GM23248 (cell line): Measurements from ENCODE around the gene SLC7A9. TPM values are rescaled to one million over a fixed set of nuclear protein-coding genes. Genes with fewer than 3 reads are reported as not detected.

Experiments used
- DNase-seq: peaks from one replicate; pipeline ENCODE4 v3.0.0-alpha.2; 2015
- H2AFZ ChIP-seq: fragments of 200-600 bp; sonication (generic); 2 replicates; pipeline ENCODE4 v1.6.1; 2016; ENCODE audit warnings: antibody characterized with exemption
- H3F3A ChIP-seq: fragments of 200-600 bp; sonication (generic); 2 replicates; pipeline ENCODE4 v1.6.1; 2016; ENCODE audit warnings: mild to moderate bottlenecking, antibody characterized with exemption, mixed run types; ENCODE audit not compliant: insufficient read depth
- H3K27ac ChIP-seq: fragments of 200-600 bp; sonication (generic); 2 replicates; pipeline ENCODE4 v1.5.1; 2016; ENCODE audit warnings: mild to moderate bottlenecking
- H3K27me3 ChIP-seq: fragments of 200-600 bp; sonication (generic); replicated peaks from 2 replicates; pipeline ENCODE4 v1.6.1; 2016; ENCODE audit warnings: mild to moderate bottlenecking; ENCODE audit not compliant: insufficient read depth
- H3K36me3 ChIP-seq: fragments of 200-600 bp; sonication (generic); 2 replicates; pipeline ENCODE4 v1.6.1; 2016; ENCODE audit warnings: low read depth, mild to moderate bottlenecking
- H3K4me1 ChIP-seq: fragments of 200-600 bp; sonication (generic); 2 replicates; pipeline ENCODE4 v1.6.1; 2016; ENCODE audit warnings: mild to moderate bottlenecking; ENCODE audit not compliant: insufficient read depth
- H3K4me2 ChIP-seq: fragments of 200-600 bp; sonication (generic); one replicate; pipeline ENCODE4 v1.6.1; 2016; ENCODE audit warnings: mild to moderate bottlenecking; ENCODE audit not compliant: unreplicated experiment
- H3K4me3 ChIP-seq: fragments of 200-600 bp; sonication (generic); 2 replicates; pipeline ENCODE4 v1.5.1; 2016; ENCODE audit warnings: mild to moderate bottlenecking
- H3K79me2 ChIP-seq: fragments of 200-600 bp; sonication (generic); 2 replicates; pipeline ENCODE4 v1.6.1; 2016; ENCODE audit warnings: mild to moderate bottlenecking; ENCODE audit not compliant: insufficient read depth
- H3K9ac ChIP-seq: fragments of 200-600 bp; sonication (generic); 2 replicates; pipeline ENCODE4 v1.6.1; 2016; ENCODE audit warnings: mild to moderate bottlenecking
- H3K9me2 ChIP-seq: fragments of 200-600 bp; sonication (generic); 2 replicates; pipeline ENCODE4 v1.6.1; 2016; ENCODE audit warnings: mixed run types, mild to moderate bottlenecking, moderate library complexity; ENCODE audit not compliant: insufficient read depth
- H3K9me3 ChIP-seq: fragments of 200-600 bp; sonication (generic); one replicate; pipeline ENCODE4 v1.6.1; 2017; ENCODE audit warnings: low read depth
- H4K20me1 ChIP-seq: fragments of 200-600 bp; sonication (generic); 2 replicates; pipeline ENCODE4 v1.6.0; 2016; ENCODE audit not compliant: insufficient read depth
- EZH2 ChIP-seq: fragments of 200-600 bp; sonication (generic); IDR thresholded peaks from 2 replicates; pipeline ENCODE4 v1.6.1; 2018; ENCODE audit warnings: antibody characterized with exemption, mild to moderate bottlenecking; ENCODE audit not compliant: insufficient read depth, poor library complexity, severe bottlenecking
- EZH2phosphoT487 ChIP-seq: fragments of 200-600 bp; sonication (generic); IDR thresholded peaks from 2 replicates; pipeline ENCODE4 v1.6.1; 2018; ENCODE audit warnings: antibody characterized with exemption, moderate library complexity, mild to moderate bottlenecking, low read depth; ENCODE audit not compliant: insufficient read depth
- WGBS, 2 experiments: methylation state at CpG; one replicate each; pipeline ENCODE4 v1.1.6; 2015 to 2017; ENCODE audit warnings: low lambda C conversion rate in 2 of 2, low coverage in 1 of 2; ENCODE audit errors: missing lambda C conversion rate in 2 of 2; 5-methylcytosine and 5-hydroxymethylcytosine counted together
- in situ Hi-C: fragments of 300-500 bp; cut with MboI; formaldehyde crosslinking; loops from 2 replicates; pipeline ENCODE4 v1.15.0; 2020
- polyA plus RNA-seq: library from polyadenylated mRNA; unstranded; fragments of >200 nt; fragmentation: Nextera tagmentation; extraction: Ambion mirVana; gene quantifications from 2 replicates; pipeline ENCODE4 v1.2.1, GENCODE V29; 2016
- total RNA-seq: library from RNA; depleted of rRNA; stranded (reverse); fragments of >200 nt; shearing (Covaris generic); gene quantifications from 2 replicates; pipeline ENCODE4 v1.2.3, GENCODE V29; 2014

Gene SLC7A9
- total and polyA plus RNA-seq, 2 experiments from 2014 or later: not detected

DNA sequence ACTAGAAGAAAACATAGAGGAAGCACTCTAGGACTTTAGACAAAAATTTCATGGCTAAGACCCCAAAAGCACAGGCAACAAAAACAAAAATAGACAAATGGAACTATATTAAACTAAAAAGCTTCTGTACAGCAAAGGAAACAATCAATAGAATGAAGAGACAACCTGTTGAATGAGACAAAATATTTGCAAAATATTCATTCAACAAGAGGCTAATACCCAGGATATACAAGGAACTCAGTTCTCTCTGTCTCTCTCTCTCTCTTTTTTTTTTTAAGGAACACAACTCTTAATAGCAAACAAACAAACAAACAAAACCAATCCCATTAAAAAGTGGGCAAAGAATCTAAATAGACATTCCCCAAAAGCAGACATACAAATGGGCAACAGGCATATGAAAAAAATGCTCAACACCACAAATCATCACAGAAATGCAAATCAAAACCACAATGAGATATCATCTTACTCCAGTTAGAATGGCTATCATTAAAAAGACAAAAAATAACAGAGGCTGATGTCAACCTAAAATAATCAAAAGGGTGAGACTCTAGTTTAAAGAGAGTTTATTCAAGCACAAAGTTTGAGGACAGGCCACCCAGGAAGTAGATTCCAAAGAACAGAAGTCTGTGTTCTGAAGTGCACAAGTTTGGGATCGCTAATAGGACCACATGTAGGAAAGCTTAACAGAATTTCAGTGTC lies 27.1 kb upstream of the SLC7A9 start:
- Histone ChIP-seq H2AFZ (no peak overlapping the region), H3K9me2 (no peaks in the 10 kb centered on the region), H3K4me3 (no peak overlapping the region), H3K4me2 (no peak overlapping the region), H3F3A (no peaks in the 10 kb centered on the region), H3K4me1 (no peaks in the 10 kb centered on the region), H3K9ac (no peak overlapping the region), H3K36me3 (peaks cover 16% of the 10 kb centered on the region; the same call in 1 of the 2 replicates), H3K27me3 (no peaks in the 10 kb centered on the region), H3K79me2 (peaks cover 5% of the 10 kb centered on the region; the same call in 1 of the 2 replicates), H3K9me3 (no peaks in the 10 kb centered on the region), H4K20me1 (0 out of 2 replicates have a peak, but pooled peaks cover 4% of the 10 kb centered on the region), H3K27ac (no peak overlapping the region)
- 97 to 100% methylated on average over 1 of the region's 1 CpG for WGBS, 2 experiments
- TF ChIP-seq EZH2phosphoT487 (no peak), EZH2 (no peak)
- DNase-seq: no peak
- in situ Hi-C loops: no loop called here

DNA sequence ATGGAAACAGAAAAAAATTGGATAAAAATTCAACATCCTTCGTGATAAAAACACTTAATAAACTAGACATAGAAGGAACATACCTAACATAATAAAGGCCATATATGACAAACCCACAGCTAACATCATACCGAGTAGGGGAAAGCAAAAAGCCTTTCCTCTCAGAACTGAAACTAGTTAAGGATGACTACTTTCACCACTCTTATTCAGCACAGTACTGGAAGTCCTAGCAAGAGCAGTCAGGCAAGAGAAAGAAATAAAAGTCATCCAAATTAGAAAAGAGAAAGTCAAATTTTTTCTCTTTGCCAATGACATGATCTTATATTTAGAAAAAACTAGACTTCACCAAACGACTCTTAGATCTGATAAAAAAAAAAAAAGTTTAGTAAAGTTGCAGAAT lies 25.8 kb upstream of the SLC7A9 start:
- no peak overlapping the region for H3K4me2 ChIP-seq
- H3K9me3 ChIP-seq: no peaks in the 10 kb centered on the region
- no peak overlapping the region for H3K4me3 ChIP-seq
- no peaks in the 10 kb centered on the region for H3K27me3 ChIP-seq
- H3K27ac ChIP-seq: no peak overlapping the region
- in situ Hi-C loops: no loop called here
- H4K20me1 ChIP-seq: 0 out of 2 replicates have a peak, but pooled peaks cover 4% of the 10 kb centered on the region
- H3K79me2 ChIP-seq: peaks cover 5% of the 10 kb centered on the region; the same call in 1 of the 2 replicates
- H3K9ac ChIP-seq: no peak overlapping the region
- no peaks in the 10 kb centered on the region for H3F3A ChIP-seq
- H3K4me1 ChIP-seq: no peaks in the 10 kb centered on the region
- no peak overlapping the region for H2AFZ ChIP-seq
- no peaks in the 10 kb centered on the region for H3K9me2 ChIP-seq
- peaks cover 19% of the 10 kb centered on the region; the same call in 1 of the 2 replicates for H3K36me3 ChIP-seq
- DNase-seq: no peak
- WGBS, 2 experiments: 97 to 98% methylated on average over 3 of the region's 3 CpGs
- TF ChIP-seq EZH2phosphoT487: no peak
- no peak for TF ChIP-seq EZH2

DNA sequence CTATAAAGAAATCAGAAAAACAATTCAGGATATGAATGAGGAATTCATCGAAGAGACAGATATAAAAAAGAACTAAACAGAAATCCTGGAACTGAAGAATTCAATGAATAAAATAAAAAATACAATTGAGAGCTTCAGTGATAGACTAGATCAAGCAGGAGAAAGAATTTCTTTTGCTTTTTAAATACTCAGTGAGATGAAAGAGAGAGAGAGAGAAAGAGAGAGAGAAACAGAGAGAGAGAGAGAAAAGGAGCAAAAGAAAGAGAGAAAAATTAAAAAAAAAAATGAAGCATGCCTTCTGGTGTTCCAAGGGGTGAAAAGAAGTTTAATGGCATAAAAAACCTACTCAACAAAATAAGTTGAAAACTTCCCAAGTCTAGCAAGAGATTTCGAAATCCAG lies 22.0 kb upstream of the SLC7A9 start:
- Histone ChIP-seq H3K4me3 (no peak overlapping the region), H3K9me2 (no peaks in the 10 kb centered on the region), H3K27me3 (no peaks in the 10 kb centered on the region), H3K9me3 (no peaks in the 10 kb centered on the region), H3K79me2 (peaks cover 5% of the 10 kb centered on the region; the same call in 1 of the 2 replicates), H2AFZ (no peak overlapping the region), H3K9ac (no peak overlapping the region), H3K4me2 (no peak overlapping the region), H3K4me1 (no peaks in the 10 kb centered on the region), H4K20me1 (0 out of 2 replicates have a peak, but pooled peaks cover 4% of the 10 kb centered on the region), H3F3A (no peaks in the 10 kb centered on the region), H3K36me3 (peaks cover 14% of the 10 kb centered on the region; the same call in 1 of the 2 replicates), H3K27ac (no peak overlapping the region)
- in situ Hi-C loops: no loop called here
- DNase-seq: no peak
- no peak for TF ChIP-seq EZH2phosphoT487
- WGBS, 2 experiments: 96% methylated on average over 2 of the region's 2 CpGs

DNA sequence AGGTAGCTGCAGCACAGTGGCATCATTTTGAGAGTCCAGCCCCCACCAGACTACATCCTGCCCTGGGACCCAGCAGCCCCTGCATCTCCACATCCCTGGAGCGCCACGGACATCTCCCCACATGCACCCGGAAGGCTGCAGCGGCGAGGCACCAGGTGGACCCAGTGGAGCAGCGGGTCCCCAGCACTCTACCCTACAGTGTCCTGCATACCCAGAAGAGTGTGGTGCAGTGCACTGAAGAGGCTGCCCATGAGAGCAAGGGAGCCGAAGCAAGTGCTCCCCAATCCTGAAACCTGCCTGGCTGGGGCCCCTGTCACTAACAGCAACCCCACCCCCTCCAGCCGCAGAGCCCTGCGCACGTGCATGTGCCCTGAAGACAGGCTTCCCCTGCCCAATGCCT lies 21.3 kb upstream of the SLC7A9 start:
- no peak for DNase-seq
- Histone ChIP-seq H3K9me2 (no peaks in the 10 kb centered on the region), H3F3A (no peaks in the 10 kb centered on the region), H3K9me3 (no peaks in the 10 kb centered on the region), H4K20me1 (0 out of 2 replicates have a peak, but pooled peaks cover 4% of the 10 kb centered on the region), H3K27me3 (no peaks in the 10 kb centered on the region), H3K4me1 (no peaks in the 10 kb centered on the region), H2AFZ (no peak overlapping the region), H3K79me2 (no peaks in the 10 kb centered on the region), H3K27ac (no peak overlapping the region), H3K4me2 (no peak overlapping the region), H3K9ac (no peak overlapping the region), H3K36me3 (peaks cover 14% of the 10 kb centered on the region; the same call in 1 of the 2 replicates), H3K4me3 (no peak overlapping the region)
- no peak for TF ChIP-seq EZH2phosphoT487
- no peak for TF ChIP-seq EZH2
- 95 to 98% methylated on average over 10 of the region's 10 CpGs for WGBS, 2 experiments
- in situ Hi-C loops: no loop called here
